Right lobe of liver (tissue), 6 donors: ENCODE results near the gene C20orf96. TPM values are rescaled to one million over a fixed set of nuclear protein-coding genes. Genes with fewer than 3 reads are reported as not detected.
"Not testable (repeated sequence)": the region's sequence is repeated elsewhere in the genome, so short reads cannot be mapped to it uniquely, and the experiment has no call there.

Experiments used
- ATAC-seq, 4 donors: fragments of 200-7000 bp; cut with Tn5 transposase; one replicate each; pipeline ENCODE4 v1.9.1; 2020; ENCODE audit warnings: mild to moderate bottlenecking in 4 of 4, moderate library complexity in 4 of 4
- DNase-seq, 3 donors: peaks; one replicate each; pipeline ENCODE4 v3.0.0-alpha.2; 2020
- H3K27ac ChIP-seq, 3 donors: fragments of 200-600 bp; one replicate each; pipeline ENCODE4 v1.8.0; 2022
- H3K27me3 ChIP-seq, 2 donors: fragments of 200-600 bp; one replicate each; pipeline ENCODE4 v1.8.0; 2022
- H3K36me3 ChIP-seq, 4 donors: fragments of 200-600 bp; sonication (generic) in 1 of 4; one replicate each; pipeline versions ENCODE4 v1.5.1 to v1.8.0; 2017 to 2022; ENCODE audit warnings: control low read depth in 1 of 4
- H3K4me1 ChIP-seq, 4 donors: fragments of 200-600 bp; sonication (generic) in 1 of 4; one replicate each; pipeline versions ENCODE4 v1.5.1 to v1.8.0; 2017 to 2022; ENCODE audit warnings: control low read depth in 1 of 4
- H3K4me3 ChIP-seq, 3 donors: fragments of 200-600 bp; one replicate each; pipeline ENCODE4 v1.8.0; 2022
- H3K9me3 ChIP-seq, 4 donors: fragments of 200-600 bp; sonication (generic) in 1 of 4; one replicate each; pipeline versions ENCODE4 v1.5.1 to v1.8.0; 2017 to 2022; ENCODE audit warnings: control low read depth in 1 of 4
- CTCF ChIP-seq, 4 donors: fragments of 200-600 bp in 3 of 4; fragments of 450-650 bp in 1 of 4; IDR thresholded peaks; one replicate each; pipeline versions ENCODE4 v1.5.1 to v1.8.0; 2016 to 2022; ENCODE audit warnings: antibody characterized with exemption in 4 of 4, mild to moderate bottlenecking in 2 of 4
- POLR2A ChIP-seq: fragments of 450-650 bp; IDR thresholded peaks from one replicate; pipeline ENCODE4 v1.6.1; 2017; ENCODE audit warnings: antibody characterized with exemption, mild to moderate bottlenecking
- WGBS: methylation state at CpG from one replicate; pipeline ENCODE4 v1.1.6; 2018; ENCODE audit warnings: low coverage, low lambda C conversion rate; ENCODE audit not compliant: insufficient coverage; ENCODE audit errors: missing lambda C conversion rate; 5-methylcytosine and 5-hydroxymethylcytosine counted together
- intact Hi-C, 2 donors: fragments of 100-400 bp; cut with DNase I; formaldehyde crosslinking; loops; one replicate each; pipeline versions ENCODE4 v1.11.2 to v1.14.1; 2022
- long read RNA-seq: library from polyadenylated mRNA; unstranded; transcript quantifications from one replicate; pipeline ENCODE4 v2.0.0, GENCODE V29; 2019
- total RNA-seq, 6 experiments: library from RNA; depleted of rRNA in 2 of 6; stranded (reverse); fragments of >200 nt in 2 of 6; fragmentation: NEBNext Ultra II Directional in 3 of 6; extraction: Animal tissue kit (Norgen Biotek cat#: 25700) in 3 of 6; gene quantifications; one replicate each; pipeline versions ENCODE4 v1.1.0 to v1.2.4, GENCODE V29; 2016 to 2023
- donor health status: DM: no; HTN: yes; CAD: no.
- donor health status: DM: no; HTN: no; CAD: no.
- donor health status: DM: no; HTN: no; CAD: no.
- donor health status: DM: no; HTN: yes; CAD: no.
- donor health status: DM: no; HTN: yes; CAD: no.

The C20orf96 gene, protein sequence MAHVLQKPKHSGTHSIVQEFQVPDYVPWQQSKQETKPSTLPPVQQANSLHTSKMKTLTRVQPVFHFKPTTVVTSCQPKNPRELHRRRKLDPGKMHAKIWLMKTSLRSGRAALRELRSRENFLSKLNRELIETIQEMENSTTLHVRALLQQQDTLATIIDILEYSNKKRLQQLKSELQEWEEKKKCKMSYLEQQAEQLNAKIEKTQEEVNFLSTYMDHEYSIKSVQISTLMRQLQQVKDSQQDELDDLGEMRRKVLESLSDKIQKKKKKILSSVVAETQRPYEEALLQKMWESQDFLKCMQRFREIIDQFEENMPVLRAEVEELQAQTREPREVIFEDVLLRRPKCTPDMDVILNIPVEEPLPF
- 1 to 10 TPM in 4 of 6 experiments, under 1 TPM in 2; 0.62 to 2.5 (median 1.8) TPM for total RNA-seq
- long read RNA-seq = 0 reads

DNA sequence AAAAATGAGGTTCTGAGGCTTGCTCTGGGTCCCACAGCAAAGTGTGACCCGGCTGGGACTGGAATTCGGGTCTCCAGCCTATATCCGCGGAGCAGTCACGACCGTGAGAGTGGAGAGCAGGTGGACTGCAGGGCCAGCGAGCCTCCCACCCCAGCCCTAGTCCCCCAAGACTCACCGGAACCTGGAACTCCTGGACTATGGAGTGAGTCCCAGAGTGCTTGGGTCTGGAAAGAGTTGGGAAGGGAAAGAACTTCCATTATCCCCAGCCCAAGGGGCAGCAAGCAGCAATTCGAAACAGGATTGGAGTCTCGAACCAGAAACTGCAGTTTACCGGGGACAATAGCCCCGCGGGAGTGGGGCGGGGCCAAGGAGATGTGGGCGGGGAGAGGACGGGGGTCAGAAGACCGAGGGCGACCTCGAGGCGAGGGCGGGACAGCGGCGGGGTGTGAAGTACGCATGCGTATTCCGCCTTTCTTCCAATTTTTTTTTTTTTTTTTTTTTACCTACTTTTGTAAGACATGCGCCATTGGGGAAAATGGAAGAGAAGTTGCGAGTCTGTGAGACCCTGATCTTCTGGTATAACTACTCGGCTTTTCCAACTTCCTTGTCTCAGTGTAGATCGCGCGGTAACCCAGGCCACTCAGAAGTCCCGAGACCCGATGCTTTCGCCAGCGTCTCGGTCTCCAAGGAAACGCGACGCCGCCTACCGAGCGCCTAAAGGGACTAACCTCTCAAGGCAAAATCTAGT lies at the start of gene C20orf96:
TSS of gene C20orf96 (minus strand) at position 667 of the 748 bp plus-strand sequence. CDS start at position 527, 140 bp downstream.
- intact Hi-C loops = no loop called here

GRCh38 chr20:336040-336439 lies 45.5 kb upstream of the C20orf96 start:
- H3K36me3 ChIP-seq, H3K27ac ChIP-seq, ATAC-seq, H3K27me3 ChIP-seq, H3K4me3 ChIP-seq, H3K9me3 ChIP-seq, intact Hi-C loops, H3K4me1 ChIP-seq, DNase-seq: not testable (repeated sequence)
- WGBS = 100% methylated on average over 1 of the region's 1 CpG

More for the DNA sequence above, at the start of gene C20orf96:
- under 1% methylated on average over 42 of the region's 43 CpGs for WGBS
- Histone ChIP-seq H3K9me3 (no peaks in the 10 kb centered on the region), H3K27ac (peak within 1 kb of the TSS; percentile 54 to 62 (median 60)), H3K4me1 (peaks cover 0 to 10% (median 0%) of the 10 kb centered on the region in 4 donors), H3K4me3 (peak within 1 kb of the TSS; percentile 45 to 72 (median 71)), H3K36me3 (no peaks in the 10 kb centered on the region), H3K27me3 (no peaks in the 10 kb centered on the region)
- DNase-seq (peak; percentile 93 to 94 (median 94)), ATAC-seq (peak; percentile 98 to 99 (median 98))
- TF ChIP-seq POLR2A = no peak
- TF ChIP-seq CTCF (IDR thresholded peaks at IDR 0.05) = peak; percentile 25 to 35 (median 27)

DNA sequence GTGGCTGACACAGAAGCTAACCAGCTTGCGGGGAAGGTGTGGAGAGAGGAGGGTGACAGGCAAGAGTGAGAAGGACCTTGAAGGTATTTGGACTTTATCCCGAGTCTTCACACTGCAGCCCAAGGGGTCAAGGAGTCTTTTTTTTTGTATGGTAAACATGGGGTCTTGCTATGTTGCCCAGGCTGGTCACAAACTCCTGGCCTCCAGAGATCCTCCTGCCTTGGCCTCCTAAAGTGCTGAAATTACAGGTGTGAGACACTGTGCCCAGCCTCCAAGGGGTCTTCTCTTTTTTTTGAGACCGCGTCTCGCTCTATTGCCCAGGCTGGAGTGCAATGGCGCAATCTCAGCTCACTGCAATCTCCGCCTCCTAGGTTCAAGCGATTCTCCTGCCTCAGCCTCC lies 44.0 kb upstream of the C20orf96 start:
- H3K4me3 ChIP-seq = no peak overlapping the region
- TF ChIP-seq CTCF (IDR thresholded peaks at IDR 0.05) (no peak), POLR2A (no peak)
- H3K4me1 ChIP-seq = no peaks in the 10 kb centered on the region
- ATAC-seq (no peak), DNase-seq (no peak)
- no peaks in the 10 kb centered on the region for H3K36me3 ChIP-seq
- no peaks in the 10 kb centered on the region for H3K9me3 ChIP-seq
- no peak overlapping the region for H3K27ac ChIP-seq
- intact Hi-C loops = no loop called here
- 85% methylated on average over 4 of the region's 8 CpGs for WGBS
- no peaks in the 10 kb centered on the region for H3K27me3 ChIP-seq

- H3K4me1 ChIP-seq = peaks cover 0 to 7% (median 0%) of the 10 kb centered on the region in 4 donors
- no peak overlapping the region for H3K27ac ChIP-seq
- TF ChIP-seq CTCF (IDR thresholded peaks at IDR 0.05) = peak; percentile 62 to 83 (median 80)
- no peak for TF ChIP-seq POLR2A
- no peaks in the 10 kb centered on the region for H3K36me3 ChIP-seq
- no peaks in the 10 kb centered on the region for H3K27me3 ChIP-seq
- DNase-seq = no peak
- ATAC-seq = peak; percentile 28 to 51 (median 42)
- no peaks in the 10 kb centered on the region for H3K9me3 ChIP-seq
- intact Hi-C loops = no loop called here
- WGBS = 48% methylated on average over 12 of the region's 16 CpGs
- H3K4me3 ChIP-seq = no peak overlapping the region
Observed at GRCh38 chr20:330233-331149, 39.9 kb upstream of the C20orf96 start.
